Measurements from ENCODE around the gene EFCAB8.

EFCAB8 gene

GRCh38 chr20:32888636-32889035 is 29.9 kb downstream of the EFCAB8 start:
- no peak overlapping the region for H3K4me3 ChIP-seq (ENCODE audit: low read depth, low read length)
- H3K27ac ChIP-seq (ENCODE audit: low read depth, low read length), result no peak overlapping the region
- no peaks in the 10 kb centered on the region for H3K27me3 ChIP-seq (ENCODE audit: control insufficient read depth, insufficient read depth, low read length)
- no peak overlapping the region for H3K9ac ChIP-seq (ENCODE audit: low read length)
- no peaks in the 10 kb centered on the region for H3K9me3 ChIP-seq (ENCODE audit: control insufficient read depth, insufficient read depth, low read depth, low read length)
- no peaks in the 10 kb centered on the region for H3K36me3 ChIP-seq (ENCODE audit: control insufficient read depth, insufficient read depth, low read length)
- peaks cover 12% of the 10 kb centered on the region for H3K4me1 ChIP-seq (ENCODE audit: control insufficient read depth, insufficient read depth, low read length)

DNA sequence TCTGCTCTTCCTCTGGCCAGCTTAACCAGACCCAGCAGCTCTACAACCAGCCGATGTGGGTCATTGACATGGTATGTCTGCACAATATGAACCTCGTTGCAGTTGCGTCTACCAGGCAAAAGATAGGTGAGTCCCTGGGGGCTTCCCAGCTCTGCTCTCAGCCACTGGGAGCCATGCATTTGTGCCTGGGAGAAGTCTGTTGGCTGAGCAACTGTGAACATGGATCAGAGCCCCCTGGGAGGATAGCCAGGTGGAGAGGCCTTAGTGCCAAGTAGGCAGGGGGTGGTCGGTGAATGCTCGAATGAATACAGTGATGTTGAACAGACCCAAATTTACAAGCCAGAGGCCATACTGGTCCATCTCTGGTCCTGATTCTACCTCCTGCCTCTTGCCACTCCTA is 30.6 kb downstream of the EFCAB8 start:
- Histone ChIP-seq H3K4me3 (ENCODE audit: low read depth, low read length) (no peak overlapping the region), H3K9ac (ENCODE audit: low read length) (no peak overlapping the region), H3K9me3 (ENCODE audit: control insufficient read depth, insufficient read depth, low read depth, low read length) (no peaks in the 10 kb centered on the region), H3K36me3 (ENCODE audit: control insufficient read depth, insufficient read depth, low read length) (no peaks in the 10 kb centered on the region), H3K4me1 (ENCODE audit: control insufficient read depth, insufficient read depth, low read length) (peaks cover 18% of the 10 kb centered on the region), H3K27me3 (ENCODE audit: control insufficient read depth, insufficient read depth, low read length) (no peaks in the 10 kb centered on the region), H3K27ac (ENCODE audit: low read depth, low read length) (no peak overlapping the region)

GRCh38 chr20:32891491-32891890 is 32.8 kb downstream of the EFCAB8 start:
- H3K36me3 ChIP-seq (ENCODE audit: control insufficient read depth, insufficient read depth, low read length), result no peaks in the 10 kb centered on the region
- H3K9me3 ChIP-seq (ENCODE audit: control insufficient read depth, insufficient read depth, low read depth, low read length), result no peaks in the 10 kb centered on the region
- peaks cover 15% of the 10 kb centered on the region for H3K4me1 ChIP-seq (ENCODE audit: control insufficient read depth, insufficient read depth, low read length)
- H3K4me3 ChIP-seq (ENCODE audit: low read depth, low read length), result no peak overlapping the region
- no peaks in the 10 kb centered on the region for H3K27me3 ChIP-seq (ENCODE audit: control insufficient read depth, insufficient read depth, low read length)
- no peak overlapping the region for H3K9ac ChIP-seq (ENCODE audit: low read length)
- no peak overlapping the region for H3K27ac ChIP-seq (ENCODE audit: low read depth, low read length)

DNA sequence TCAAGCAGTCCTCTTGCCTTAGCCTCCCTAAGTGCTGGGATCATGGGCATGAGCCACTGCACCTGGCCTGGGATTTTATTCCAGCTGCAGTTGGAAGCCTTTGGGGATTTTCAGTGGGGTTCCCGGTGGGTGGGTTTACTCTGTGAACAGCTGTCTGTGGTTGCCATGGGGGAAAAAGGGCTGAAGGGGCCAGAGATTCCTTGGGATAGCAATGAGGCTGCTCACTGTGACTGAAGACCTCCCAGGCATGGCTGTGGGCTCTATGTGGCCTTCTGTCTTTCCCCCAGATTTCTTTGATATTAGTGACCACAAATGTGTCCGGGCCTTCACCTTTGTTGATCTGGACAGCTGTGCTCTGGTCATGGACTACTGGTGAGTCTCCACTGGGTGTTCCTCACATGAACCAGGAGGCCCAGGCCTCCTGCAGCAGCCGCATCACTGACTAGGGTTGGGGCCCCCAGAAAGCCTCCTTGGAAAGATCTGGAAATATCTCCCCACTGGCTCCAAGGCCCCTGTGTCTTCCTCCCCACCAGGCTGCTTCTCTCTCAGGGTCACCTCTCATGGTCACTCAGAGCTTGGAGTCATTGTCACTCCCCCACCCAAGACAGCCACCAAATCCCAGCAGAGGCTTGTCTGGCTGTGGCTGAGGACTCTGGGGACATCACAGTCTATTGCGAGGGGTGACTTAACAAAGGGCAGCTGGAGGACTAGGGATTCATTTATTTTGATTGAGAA is 33.4 kb downstream of the EFCAB8 start:
- Histone ChIP-seq H3K27me3 (ENCODE audit: control insufficient read depth, insufficient read depth, low read length) (no peaks in the 10 kb centered on the region), H3K27ac (ENCODE audit: low read depth, low read length) (no peak overlapping the region), H3K9ac (ENCODE audit: low read length) (no peak overlapping the region), H3K36me3 (ENCODE audit: control insufficient read depth, insufficient read depth, low read length) (no peaks in the 10 kb centered on the region), H3K9me3 (ENCODE audit: control insufficient read depth, insufficient read depth, low read depth, low read length) (no peaks in the 10 kb centered on the region), H3K4me1 (ENCODE audit: control insufficient read depth, insufficient read depth, low read length) (peaks cover 9% of the 10 kb centered on the region), H3K4me3 (ENCODE audit: low read depth, low read length) (no peak overlapping the region)

DNA sequence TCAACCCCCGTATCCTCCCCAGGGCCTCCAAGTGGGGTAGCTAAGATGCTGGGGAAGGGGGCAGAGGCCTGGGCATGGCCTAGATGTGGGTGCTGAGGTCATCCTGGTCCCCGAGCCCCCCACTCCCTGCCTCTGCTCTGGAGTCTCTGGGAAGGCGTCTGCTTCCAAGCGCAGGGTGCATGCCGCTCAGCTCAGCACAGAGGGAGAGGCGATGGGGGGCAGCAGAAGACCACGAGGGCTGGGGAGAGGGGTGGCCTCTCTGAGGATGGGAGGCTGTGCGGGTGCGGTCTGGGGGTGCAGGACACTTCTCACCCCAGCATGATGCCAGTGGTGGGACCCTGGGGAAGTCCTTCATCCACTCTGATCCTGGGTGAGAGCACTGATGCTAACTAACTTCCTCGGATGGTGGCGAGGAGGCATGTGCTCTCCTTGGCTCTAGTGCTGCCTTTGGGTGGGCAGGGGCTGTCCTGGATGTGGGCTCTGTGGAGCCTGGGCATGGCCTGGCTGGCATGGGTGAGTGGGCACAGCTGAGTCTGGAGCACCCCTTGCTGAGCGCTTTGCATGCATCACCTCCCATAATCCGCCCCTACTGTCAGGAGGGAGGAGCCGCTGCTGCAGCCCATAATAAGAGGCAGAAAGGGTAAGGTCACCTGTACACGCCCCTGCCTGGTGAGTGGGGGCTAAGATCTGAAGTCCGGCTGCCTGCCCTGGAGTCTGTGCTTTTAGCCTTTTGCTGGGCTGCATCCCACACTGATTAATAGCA is 34.7 kb downstream of the EFCAB8 start:
- H3K4me3 ChIP-seq (ENCODE audit: low read depth, low read length), result no peak overlapping the region
- H3K4me1 ChIP-seq (ENCODE audit: control insufficient read depth, insufficient read depth, low read length), result peaks cover 9% of the 10 kb centered on the region
- no peak overlapping the region for H3K9ac ChIP-seq (ENCODE audit: low read length)
- no peaks in the 10 kb centered on the region for H3K27me3 ChIP-seq (ENCODE audit: control insufficient read depth, insufficient read depth, low read length)
- no peaks in the 10 kb centered on the region for H3K9me3 ChIP-seq (ENCODE audit: control insufficient read depth, insufficient read depth, low read depth, low read length)
- no peak overlapping the region for H3K27ac ChIP-seq (ENCODE audit: low read depth, low read length)
- H3K36me3 ChIP-seq (ENCODE audit: control insufficient read depth, insufficient read depth, low read length), result no peaks in the 10 kb centered on the region

DNA sequence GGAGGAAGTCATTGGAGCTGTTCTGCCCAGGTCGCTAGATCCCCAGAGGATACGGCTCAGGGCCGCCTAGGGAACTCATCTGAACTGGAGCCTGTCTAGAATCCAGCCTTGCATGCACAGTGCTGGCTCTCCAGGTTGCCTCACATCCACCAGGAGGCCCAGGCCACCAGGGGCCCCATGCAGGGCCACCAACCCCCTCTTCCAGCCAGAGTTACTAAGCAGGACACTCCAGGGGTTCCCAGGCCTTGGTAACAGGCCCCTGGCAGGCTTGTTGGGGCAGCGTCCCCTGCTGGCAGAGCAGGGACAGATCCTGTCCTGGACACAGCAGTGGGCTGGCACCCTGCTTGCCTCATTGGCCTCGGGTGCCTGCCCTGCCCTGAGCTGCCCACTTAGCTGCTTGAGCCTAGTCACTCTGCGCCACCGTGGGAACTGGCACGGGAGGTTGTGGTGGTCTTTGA is 35.3 kb downstream of the EFCAB8 start:
- no peaks in the 10 kb centered on the region for H3K36me3 ChIP-seq (ENCODE audit: control insufficient read depth, insufficient read depth, low read length)
- H3K27ac ChIP-seq (ENCODE audit: low read depth, low read length), result no peak overlapping the region
- no peak overlapping the region for H3K9ac ChIP-seq (ENCODE audit: low read length)
- H3K27me3 ChIP-seq (ENCODE audit: control insufficient read depth, insufficient read depth, low read length), result no peaks in the 10 kb centered on the region
- H3K9me3 ChIP-seq (ENCODE audit: control insufficient read depth, insufficient read depth, low read depth, low read length), result no peaks in the 10 kb centered on the region
- no peak overlapping the region for H3K4me3 ChIP-seq (ENCODE audit: low read depth, low read length)
- peaks cover 9% of the 10 kb centered on the region for H3K4me1 ChIP-seq (ENCODE audit: control insufficient read depth, insufficient read depth, low read length)

DNA sequence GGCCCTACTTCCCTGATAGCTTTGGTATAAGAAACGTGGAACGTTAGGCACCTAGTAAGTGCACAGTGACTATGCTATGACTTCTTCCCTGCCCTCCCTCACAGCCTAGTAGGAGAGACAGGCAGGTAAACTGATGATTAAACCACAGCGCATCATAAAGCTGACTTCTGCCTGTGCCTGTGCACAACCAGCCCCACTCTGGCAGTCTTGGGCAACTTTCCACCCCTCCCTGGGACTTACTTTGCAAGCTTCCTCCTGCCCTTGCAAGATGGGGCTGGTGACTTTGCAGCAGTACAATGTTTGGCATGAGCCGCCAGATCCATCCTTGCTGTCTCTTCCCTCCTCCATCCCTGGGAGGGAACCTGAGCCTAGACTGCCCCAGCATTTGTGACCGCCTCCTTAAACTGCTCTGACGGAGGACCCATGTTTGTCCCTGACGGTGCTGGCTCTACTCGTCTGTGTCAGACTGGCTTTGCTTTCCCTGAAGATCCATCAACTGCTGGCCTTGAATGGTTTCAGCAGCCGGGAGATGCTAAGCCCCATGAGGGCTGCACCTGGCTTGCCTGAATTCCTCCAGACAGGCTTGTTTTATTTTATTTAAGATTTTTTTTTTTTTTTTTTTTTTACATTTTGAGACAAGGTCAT is 36.1 kb downstream of the EFCAB8 start:
- no peaks in the 10 kb centered on the region for H3K9me3 ChIP-seq (ENCODE audit: control insufficient read depth, insufficient read depth, low read depth, low read length)
- H3K4me1 ChIP-seq (ENCODE audit: control insufficient read depth, insufficient read depth, low read length), result peaks cover 9% of the 10 kb centered on the region
- H3K9ac ChIP-seq (ENCODE audit: low read length), result no peak overlapping the region
- H3K27ac ChIP-seq (ENCODE audit: low read depth, low read length), result no peak overlapping the region
- H3K36me3 ChIP-seq (ENCODE audit: control insufficient read depth, insufficient read depth, low read length), result no peaks in the 10 kb centered on the region
- no peak overlapping the region for H3K4me3 ChIP-seq (ENCODE audit: low read depth, low read length)
- no peaks in the 10 kb centered on the region for H3K27me3 ChIP-seq (ENCODE audit: control insufficient read depth, insufficient read depth, low read length)

DNA sequence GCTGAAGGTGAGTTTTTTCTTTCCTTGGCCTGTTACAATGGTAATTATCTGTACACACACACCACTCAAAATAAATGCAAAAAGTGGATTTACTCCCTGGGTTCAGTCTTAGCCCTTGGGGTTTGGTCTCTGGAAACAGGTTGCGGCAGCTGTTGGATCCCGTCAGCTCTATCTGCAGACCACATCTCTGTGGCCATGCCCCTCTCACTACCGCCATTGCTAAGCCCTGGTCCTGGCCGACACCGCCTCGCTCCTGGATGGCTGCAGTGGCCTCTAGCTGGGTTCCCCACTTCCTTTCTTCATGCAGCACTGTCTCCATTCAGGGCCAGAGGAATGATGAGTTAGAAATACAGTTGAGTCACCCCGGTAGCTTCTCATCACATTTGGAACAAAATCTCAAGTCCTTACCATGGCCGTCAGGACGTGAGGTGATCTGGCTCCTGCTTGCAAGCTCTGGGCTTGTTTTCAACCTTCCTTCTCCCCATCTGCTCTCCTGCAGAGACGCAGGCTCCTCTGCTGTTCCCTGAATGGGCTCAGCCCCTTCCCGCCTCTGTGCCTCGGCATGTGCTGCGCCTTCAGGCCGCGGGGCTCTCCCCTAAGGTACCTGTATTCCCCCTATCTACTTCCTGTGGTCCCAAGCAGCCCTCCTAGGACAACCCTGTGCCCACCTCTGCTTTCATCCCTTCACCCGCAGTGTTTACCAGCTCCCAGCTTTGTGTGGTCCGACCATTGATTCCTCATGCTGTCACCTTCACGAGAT is 38.0 kb downstream of the EFCAB8 start:
- H3K27ac ChIP-seq (ENCODE audit: low read depth, low read length), result no peak overlapping the region
- no peaks in the 10 kb centered on the region for H3K27me3 ChIP-seq (ENCODE audit: control insufficient read depth, insufficient read depth, low read length)
- H3K4me3 ChIP-seq (ENCODE audit: low read depth, low read length), result no peak overlapping the region
- no peaks in the 10 kb centered on the region for H3K36me3 ChIP-seq (ENCODE audit: control insufficient read depth, insufficient read depth, low read length)
- H3K9ac ChIP-seq (ENCODE audit: low read length), result no peak overlapping the region
- peaks cover 9% of the 10 kb centered on the region for H3K4me1 ChIP-seq (ENCODE audit: control insufficient read depth, insufficient read depth, low read length)
- H3K9me3 ChIP-seq (ENCODE audit: control insufficient read depth, insufficient read depth, low read depth, low read length), result no peaks in the 10 kb centered on the region

- Histone ChIP-seq H3K36me3 (ENCODE audit: control insufficient read depth, insufficient read depth, low read length) (no peaks in the 10 kb centered on the region), H3K9me3 (ENCODE audit: control insufficient read depth, insufficient read depth, low read depth, low read length) (no peaks in the 10 kb centered on the region), H3K9ac (ENCODE audit: low read length) (no peak overlapping the region), H3K4me3 (ENCODE audit: low read depth, low read length) (no peak overlapping the region), H3K4me1 (ENCODE audit: control insufficient read depth, insufficient read depth, low read length) (peaks cover 6% of the 10 kb centered on the region), H3K27ac (ENCODE audit: low read depth, low read length) (no peak overlapping the region), H3K27me3 (ENCODE audit: control insufficient read depth, insufficient read depth, low read length) (no peaks in the 10 kb centered on the region)
These were observed 40.0 kb downstream of the EFCAB8 start for GRCh38 chr20:32898729-32899128.

DNA sequence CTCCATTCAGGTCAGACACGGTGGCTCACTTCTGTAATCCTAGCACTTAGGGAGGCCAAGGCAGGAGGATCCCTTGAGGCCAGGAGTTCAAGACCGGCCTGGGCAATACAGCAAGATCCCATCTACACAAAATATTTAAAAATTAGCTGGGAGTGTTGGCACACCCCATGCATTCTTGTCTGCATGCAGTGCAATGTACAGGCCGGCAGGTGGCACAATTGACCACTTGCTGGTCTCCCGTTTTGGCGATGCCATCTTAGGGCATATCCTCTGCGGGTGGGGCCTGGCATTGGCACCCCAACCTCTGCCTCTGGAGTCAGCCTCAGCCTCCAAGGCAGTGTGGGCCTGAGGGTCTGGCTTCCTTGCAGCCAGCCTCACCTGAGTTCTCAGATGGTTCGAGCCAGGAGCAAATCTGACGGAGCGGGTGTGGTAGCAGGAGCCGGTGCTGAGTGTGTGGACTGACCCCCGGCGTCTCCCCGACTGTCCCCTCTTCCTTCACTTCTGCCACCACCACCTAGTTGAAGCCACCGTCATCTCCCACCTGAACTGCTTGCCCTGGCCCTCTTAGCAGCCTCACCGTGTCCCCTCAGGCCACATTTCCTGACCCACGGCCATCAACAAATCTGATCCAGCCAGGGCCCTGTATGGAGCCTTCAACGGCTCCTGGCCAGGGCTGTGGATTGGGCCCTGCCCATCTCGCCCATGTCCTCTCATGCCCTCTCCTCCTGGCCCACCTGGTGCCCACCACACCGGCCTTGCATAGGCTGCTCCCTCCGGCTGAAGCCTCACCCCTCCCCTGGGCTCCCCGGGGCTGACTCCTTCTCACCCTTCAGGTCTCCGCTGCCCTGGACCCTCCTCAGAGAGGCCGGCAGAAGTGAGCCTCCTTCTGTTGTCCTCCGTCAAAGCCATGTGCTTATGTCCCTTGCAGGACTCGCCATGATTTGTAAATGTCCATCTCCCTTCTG is 44.0 kb downstream of the EFCAB8 start:
- Histone ChIP-seq H3K36me3 (ENCODE audit: control insufficient read depth, insufficient read depth, low read length) (no peaks in the 10 kb centered on the region), H3K27ac (ENCODE audit: low read depth, low read length) (no peak overlapping the region), H3K4me1 (ENCODE audit: control insufficient read depth, insufficient read depth, low read length) (no peaks in the 10 kb centered on the region), H3K9ac (ENCODE audit: low read length) (no peak overlapping the region), H3K27me3 (ENCODE audit: control insufficient read depth, insufficient read depth, low read length) (no peaks in the 10 kb centered on the region), H3K9me3 (ENCODE audit: control insufficient read depth, insufficient read depth, low read depth, low read length) (no peaks in the 10 kb centered on the region), H3K4me3 (ENCODE audit: low read depth, low read length) (no peak overlapping the region)

All from HUES6 (cell line).